Pancreas (tissue), 10 donors: ENCODE results near the gene CDH20. TPM values are rescaled to one million over a fixed set of nuclear protein-coding genes. Genes with fewer than 3 reads are reported as not detected.

ENCODE experiments used
- ATAC-seq, 4 donors: fragments of 200-7000 bp; cut with Tn5 transposase; one replicate each; pipeline versions ENCODE4 v1.8.0 to v1.9.1; 2020; ENCODE audit warnings: mild to moderate bottlenecking in 4 of 4, moderate library complexity in 4 of 4
- DNase-seq, 6 donors: peaks; one replicate each; pipeline ENCODE4 v3.0.0-alpha.2; 2020
- FAIRE-seq: peaks from 2 replicates; lab custom pipeline; 2012; peaks lifted over from hg19 to GRCh38; lab: Jason Lieb, UNC
- H3K27ac ChIP-seq, 4 donors: fragments of 200-600 bp; sonication (generic); 1 replicate in 3 of 4; 2 replicates in 1 of 4; pipeline versions ENCODE4 v1.5.0 to v1.8.0; 2020
- H3K27me3 ChIP-seq, 4 donors: fragments of 200-600 bp; one replicate each; pipeline ENCODE4 v1.8.0; 2021
- H3K36me3 ChIP-seq, 3 donors: fragments of 200-600 bp; sonication (generic) in 1 of 3; one replicate each; pipeline versions ENCODE4 v1.5.0 to v1.8.0; 2020 to 2021
- H3K4me1 ChIP-seq, 3 donors: fragments of 200-600 bp; one replicate each; pipeline ENCODE4 v1.8.0; 2021
- H3K4me3 ChIP-seq, 4 donors: fragments of 200-600 bp; sonication (generic) in 2 of 4; one replicate each; pipeline versions ENCODE4 v1.5.0 to v1.8.0; 2020 to 2021
- H3K9me3 ChIP-seq, 4 donors: fragments of 200-600 bp; one replicate each; pipeline ENCODE4 v1.8.0; 2021
- CTCF ChIP-seq, 4 donors: fragments of 200-600 bp; sonication (generic) in 3 of 4; IDR thresholded peaks; one replicate each; pipeline versions ENCODE4 v1.5.0 to v1.8.0; 2021; ENCODE audit warnings: antibody characterized with exemption in 4 of 4
- WGBS, 2 donors: extraction: QIAGEN DNeasy Blood & Tissue Kit; methylation state at CpG; one replicate each; pipeline ENCODE4 v1.1.7; 2013; 5-methylcytosine and 5-hydroxymethylcytosine counted together
- intact Hi-C, 3 donors: fragments of 100-400 bp; cut with DNase I; formaldehyde crosslinking; loops; one replicate each; pipeline versions ENCODE4 v1.11.1 to v1.14.2; 2022
- polyA plus RNA-seq, 2 donors: library from polyadenylated mRNA; stranded (reverse); fragments of 200-250 nt; gene quantifications; one replicate each; pipeline ENCODE4 v1.2.3, GENCODE V29; 2013
- total RNA-seq, 6 donors: library from RNA; stranded (reverse); fragmentation: NEBNext Ultra II Directional in 4 of 6; extraction: Animal tissue kit (Norgen Biotek cat#: 25700) in 4 of 6; gene quantifications; one replicate each; pipeline versions ENCODE4 v1.2.1 to v1.2.4, GENCODE V29; 2021 to 2023
- donor health status: healthy with polysubstance abuse.
- donor health status: DM: no; HTN: no; CAD: no; lungs with moderate emphysema.
- donor health status: DM: no; HTN: no; CAD: no.
- donor health status: control.
- donor health status: control.
- donor health status: Bipolar disorder and iron deficiency.
- donor health status: DM: yes; HTN: yes; CAD: no.
- donor health status: DM: no; HTN: no; CAD: no.
- donor health status: DM: no; HTN: no; CAD: no.
- donor health status: DM: yes; HTN: yes; CAD: no.

The CDH20 gene
- total and polyA plus RNA-seq, 8 donors = 0.02 to 0.17 TPM; not detected in 6

- ATAC-seq = no peak
- no peaks in the 10 kb centered on the region for H3K27me3 ChIP-seq
- intact Hi-C loops = no loop called here
- no peak for DNase-seq
- no peak overlapping the region for H3K4me3 ChIP-seq
- no peaks in the 10 kb centered on the region for H3K36me3 ChIP-seq
- H3K27ac ChIP-seq = no peak overlapping the region
- no peak for TF ChIP-seq CTCF (IDR thresholded peaks at IDR 0.05)
- FAIRE-seq = no peak
- H3K4me1 ChIP-seq = no peaks in the 10 kb centered on the region
- H3K9me3 ChIP-seq = no peaks in the 10 kb centered on the region
These were observed 258.0 kb downstream of the CDH20 start for GRCh38 chr18:61591253-61591652.

- FAIRE-seq (no peak), DNase-seq (no peak)
- no peak overlapping the region for H3K27ac ChIP-seq
These were observed 262.5 kb downstream of the CDH20 start for GRCh38 chr18:61595615-61596251.

GRCh38 chr18:61596296-61596695, 263.1 kb downstream of the CDH20 start:
- 29 to 40% methylated on average over 3 of the region's 3 CpGs for WGBS, 2 donors
- H3K27me3 ChIP-seq = no peaks in the 10 kb centered on the region
- no peak overlapping the region for H3K27ac ChIP-seq
- DNase-seq (no peak), ATAC-seq (no peak), FAIRE-seq (no peak)
- H3K36me3 ChIP-seq = no peaks in the 10 kb centered on the region
- H3K9me3 ChIP-seq = no peaks in the 10 kb centered on the region
- no peaks in the 10 kb centered on the region for H3K4me1 ChIP-seq
- intact Hi-C loops = no loop called here
- no peak overlapping the region for H3K4me3 ChIP-seq
- no peak for TF ChIP-seq CTCF (IDR thresholded peaks at IDR 0.05)

More at GRCh38 chr18:61595615-61596251, 262.5 kb downstream of the CDH20 start:
- intact Hi-C loops = no loop called here
- Histone ChIP-seq H3K27me3 (no peaks in the 10 kb centered on the region), H3K36me3 (no peaks in the 10 kb centered on the region), H3K9me3 (no peaks in the 10 kb centered on the region), H3K4me1 (no peaks in the 10 kb centered on the region), H3K4me3 (no peak overlapping the region)
- ATAC-seq = no peak
- WGBS, 2 donors = 28 to 29% methylated on average over 8 of the region's 8 CpGs
- TF ChIP-seq CTCF (IDR thresholded peaks at IDR 0.05) = no peak

GRCh38 chr18:61597316-61597715, 264.1 kb downstream of the CDH20 start:
- no peak for FAIRE-seq
- H3K9me3 ChIP-seq = no peaks in the 10 kb centered on the region
- H3K27ac ChIP-seq = no peak overlapping the region
- H3K27me3 ChIP-seq = no peaks in the 10 kb centered on the region
- no peak for ATAC-seq
- no peak for TF ChIP-seq CTCF (IDR thresholded peaks at IDR 0.05)
- 86 to 94% methylated on average over 1 of the region's 1 CpG for WGBS, 2 donors
- intact Hi-C loops = no loop called here
- no peak overlapping the region for H3K4me3 ChIP-seq
- DNase-seq = no peak
- H3K4me1 ChIP-seq = no peaks in the 10 kb centered on the region
- H3K36me3 ChIP-seq = no peaks in the 10 kb centered on the region

- H3K27me3 ChIP-seq = no peaks in the 10 kb centered on the region
- H3K4me1 ChIP-seq = no peaks in the 10 kb centered on the region
- no peaks in the 10 kb centered on the region for H3K9me3 ChIP-seq
- no peak for TF ChIP-seq CTCF (IDR thresholded peaks at IDR 0.05)
- ATAC-seq = no peak
- no peak overlapping the region for H3K4me3 ChIP-seq
- no peak for FAIRE-seq
- H3K36me3 ChIP-seq = no peaks in the 10 kb centered on the region
- DNase-seq = no peak
- no peak overlapping the region for H3K27ac ChIP-seq
- intact Hi-C loops = no loop called here
- 82 to 84% methylated on average over 4 of the region's 4 CpGs for WGBS, 2 donors
These were observed 267.2 kb downstream of the CDH20 start for GRCh38 chr18:61600422-61600821.
